HG03097 (cell line): ENCODE measurements around the gene ADGRL1.

Source experiments
- ATAC-seq: cut with Tn5 transposase; IDR thresholded peaks from one replicate; pipeline ENCODE4 v1.9.1; 2021; ENCODE audit not compliant: unreplicated experiment, low FRiP score

The ADGRL1 gene

GRCh38 chr19:14115756-14116155 is 90.2 kb downstream of the ADGRL1 start:
- ATAC-seq, result no peak

GRCh38 chr19:14114854-14115253 is 91.1 kb downstream of the ADGRL1 start:
- no peak for ATAC-seq

- no peak for ATAC-seq
These were observed 91.5 kb downstream of the ADGRL1 start for GRCh38 chr19:14114439-14114838.

GRCh38 chr19:14113762-14114414 is 92.1 kb downstream of the ADGRL1 start:
- no peak for ATAC-seq

- no peak for ATAC-seq
These were observed 93.1 kb downstream of the ADGRL1 start for GRCh38 chr19:14112809-14113385.

DNA sequence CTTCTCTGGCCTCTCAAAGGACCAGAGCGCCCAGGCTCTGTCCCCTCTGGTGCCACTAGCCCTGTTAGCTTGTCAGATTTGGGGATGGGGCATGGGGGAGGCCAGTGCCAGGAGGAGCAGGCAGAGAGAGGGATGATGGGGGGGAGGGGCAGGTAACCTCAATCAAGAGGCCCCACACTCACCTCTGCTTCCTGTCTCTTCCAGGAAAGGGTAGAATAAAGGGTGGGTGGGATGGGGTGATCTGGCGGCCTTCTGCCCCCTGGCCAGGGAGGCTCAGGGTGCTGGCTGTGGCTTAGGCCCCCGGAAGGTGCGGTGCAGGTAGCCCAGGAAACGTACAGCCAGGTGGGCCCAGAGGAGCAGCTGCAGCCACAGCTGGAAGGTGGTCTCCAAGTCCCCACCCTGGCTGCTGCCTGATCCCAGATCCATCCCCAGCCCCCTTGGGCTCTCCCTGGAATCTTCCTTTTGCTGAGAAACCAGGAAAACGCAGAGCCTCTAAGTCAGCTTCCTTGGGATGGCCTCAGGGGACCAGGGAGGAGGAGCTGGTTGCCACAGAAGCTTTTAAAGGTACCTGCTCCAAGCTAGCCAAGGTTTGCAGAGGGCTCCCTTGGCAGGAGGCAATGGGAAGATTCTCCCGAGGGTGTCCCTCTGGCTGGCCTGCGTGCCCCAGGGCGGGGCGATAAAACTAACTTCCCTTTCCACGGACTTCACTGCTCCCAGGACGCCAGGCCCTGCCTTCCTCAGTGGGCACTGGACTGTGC is 93.7 kb downstream of the ADGRL1 start:
- no peak for ATAC-seq

DNA sequence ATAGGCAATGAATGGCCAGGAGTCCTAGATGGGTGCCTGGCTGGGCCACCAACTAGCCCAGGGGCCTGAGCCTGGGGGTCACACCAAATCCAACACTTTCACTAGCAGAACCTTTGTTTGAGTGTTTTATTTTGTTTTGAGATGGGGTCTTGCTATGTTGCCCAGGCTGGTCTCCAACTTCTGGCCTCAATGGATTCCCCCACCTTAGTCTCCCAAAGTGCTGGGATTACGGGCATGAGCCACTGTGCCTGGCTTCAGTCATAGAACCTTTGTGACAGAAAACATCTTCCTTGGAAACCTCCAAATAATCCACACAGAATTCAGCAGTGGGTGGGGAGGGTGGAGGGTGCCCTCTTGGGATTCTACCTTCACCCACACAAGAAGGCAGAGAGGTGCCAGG is 94.5 kb downstream of the ADGRL1 start:
- ATAC-seq, result no peak

DNA sequence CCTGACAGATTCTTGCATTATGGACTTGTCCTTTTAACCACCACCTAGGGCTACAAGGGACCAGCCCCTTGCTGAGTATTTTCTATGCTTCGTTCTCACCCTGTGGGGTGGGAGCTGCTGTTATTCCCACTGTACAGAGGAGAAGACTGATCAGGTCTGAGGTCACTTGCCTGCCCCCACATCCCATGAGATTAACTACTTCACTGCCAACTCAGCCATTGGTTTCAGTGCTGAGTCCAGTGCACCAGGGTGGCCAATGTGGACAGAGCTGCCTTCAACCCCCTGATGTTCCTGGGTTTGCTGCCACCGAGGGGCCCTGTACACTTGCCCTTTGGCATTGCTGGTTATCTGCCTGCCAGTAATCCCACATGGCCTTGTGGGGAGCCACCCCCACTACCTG is 95.3 kb downstream of the ADGRL1 start:
- ATAC-seq, result no peak

DNA sequence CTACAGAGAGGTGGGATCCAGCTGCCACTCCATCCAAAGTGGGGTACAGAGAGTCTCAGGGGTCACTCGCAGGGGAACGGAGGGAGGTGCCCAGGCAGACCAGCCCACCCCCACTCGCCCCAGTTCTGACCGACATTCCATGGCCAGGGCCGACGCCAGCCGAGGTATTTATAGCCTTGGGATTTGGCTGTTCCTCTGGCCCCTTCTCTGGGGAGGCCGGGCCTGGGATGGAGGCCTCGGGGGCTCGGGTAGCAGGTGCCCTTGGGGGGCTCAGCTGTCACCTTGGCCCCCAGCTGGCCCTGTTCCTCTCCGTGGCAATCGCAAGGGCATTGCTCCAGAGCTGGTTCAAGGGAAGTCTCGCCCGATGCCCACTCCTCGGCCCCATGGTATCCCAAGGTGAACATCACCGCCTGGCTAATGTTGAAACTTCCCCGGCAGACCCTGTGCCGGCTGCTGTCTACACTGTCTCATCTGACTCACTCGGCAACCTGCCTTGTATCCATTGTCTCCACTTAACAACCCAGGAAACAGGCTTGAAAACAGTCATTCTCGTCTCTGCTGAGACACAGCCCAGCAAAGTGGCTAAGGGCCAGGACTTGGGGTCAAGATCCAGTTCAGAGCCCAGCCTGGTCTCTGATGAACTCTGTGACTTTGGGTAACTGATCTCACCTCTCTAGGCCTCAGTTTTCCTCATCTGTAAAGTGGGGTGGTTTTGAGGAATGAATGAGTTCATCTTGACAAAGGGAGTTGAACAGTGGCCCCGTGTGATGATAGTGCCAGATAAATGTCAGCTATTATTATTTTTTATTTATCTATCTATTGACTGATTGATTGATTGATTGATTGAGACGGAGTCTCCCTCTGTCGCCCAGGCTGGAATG is 98.1 kb downstream of the ADGRL1 start:
- no peak for ATAC-seq

DNA sequence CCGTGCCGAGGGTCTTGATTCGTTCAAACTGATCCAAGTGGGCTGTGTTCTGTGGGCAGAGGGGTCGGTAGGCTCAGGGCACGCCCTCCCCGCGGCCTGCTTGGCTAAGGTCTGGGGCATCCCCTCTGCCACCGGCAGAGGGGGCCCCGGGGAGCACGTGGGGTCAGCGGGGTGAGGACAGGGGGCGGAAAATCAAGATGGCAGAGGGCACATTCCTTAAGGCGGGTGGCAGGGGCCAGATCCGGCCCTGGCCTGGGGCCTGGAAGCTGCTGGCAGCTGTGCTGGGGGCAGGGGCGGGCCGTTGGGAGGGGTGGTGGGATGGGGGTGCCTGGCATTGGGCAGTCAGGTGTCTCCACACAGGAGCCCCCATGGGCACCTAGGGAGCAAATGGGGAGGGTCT is 99.1 kb downstream of the ADGRL1 start:
- ATAC-seq, result no peak

DNA sequence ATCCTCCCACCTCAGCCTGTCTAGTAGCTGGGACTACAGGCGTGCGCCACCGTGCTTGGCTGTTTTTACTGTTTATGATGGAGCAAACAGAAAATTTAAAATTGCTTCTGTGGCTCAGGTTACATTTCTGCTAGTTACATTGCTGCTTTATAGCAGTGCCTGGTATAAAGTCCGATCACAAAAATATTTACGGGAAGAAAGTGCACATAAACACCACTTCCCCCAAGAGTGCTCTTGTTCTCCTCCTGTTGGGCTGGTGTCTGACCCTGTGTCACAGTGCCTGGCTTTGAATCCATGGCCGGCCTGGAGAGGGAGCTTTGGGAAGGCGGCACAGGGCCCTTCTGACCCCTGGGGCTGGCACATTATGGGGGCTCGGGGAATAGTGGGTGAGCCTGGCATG is 100.3 kb downstream of the ADGRL1 start:
- no peak for ATAC-seq

DNA sequence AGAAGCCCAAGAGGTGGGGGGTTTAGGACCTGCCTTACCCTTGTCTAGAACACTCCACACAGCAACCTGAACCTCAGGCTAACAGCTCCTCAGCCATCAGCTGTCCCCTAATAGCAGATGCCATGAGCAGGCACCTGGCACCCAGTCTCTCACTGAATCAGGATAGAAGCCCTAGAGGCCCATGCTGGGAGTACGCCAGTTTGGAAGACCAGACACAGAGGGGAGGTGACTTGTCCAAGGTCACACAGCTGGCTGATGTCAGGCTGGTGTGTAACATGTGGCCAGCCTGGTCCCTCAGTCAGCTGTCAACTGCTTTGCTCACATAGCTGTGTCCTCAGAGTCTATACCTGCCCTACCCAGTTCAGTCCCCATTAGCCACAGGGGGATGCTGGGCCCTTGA is 102.7 kb downstream of the ADGRL1 start:
- no peak for ATAC-seq

- no peak for ATAC-seq
These were observed 103.2 kb downstream of the ADGRL1 start for GRCh38 chr19:14102756-14103155.

- ATAC-seq, result no peak
These were observed 103.8 kb downstream of the ADGRL1 start for GRCh38 chr19:14102102-14102696.

- no peak for ATAC-seq
These were observed 104.9 kb downstream of the ADGRL1 start for GRCh38 chr19:14101003-14101545.
